SK-N-SH (cell line): ENCODE measurements around the gene PAK1. TPM values are rescaled to one million over a fixed set of nuclear protein-coding genes. Genes with fewer than 3 reads are reported as not detected.

Experiments
- CTCF ChIA-PET: fragments of 300-600, 350-600 bp; formaldehyde crosslinking; extraction: SDS; loops from one replicate; lab custom pipeline; 2021; lab: Yijun Ruan, JAX
- POLR2A ChIA-PET: fragments of 350-600 bp; sonication (Branson Sonifier 250); formaldehyde crosslinking; extraction: SDS; loops from one replicate; lab custom pipeline; 2020; ENCODE audit warnings: antibody characterized with exemption, inconsistent platforms; lab: Yijun Ruan, JAX
- DNase-seq: peaks from one replicate; pipeline ENCODE4 v3.0.0; 2012
- H2AFZ ChIP-seq: fragments of 200-600 bp; sonication (generic); 2 replicates; pipeline ENCODE4 v1.8.1; 2016; ENCODE audit warnings: antibody characterized with exemption, mild to moderate bottlenecking, low read depth
- H3F3A ChIP-seq: fragments of 200-600 bp; sonication (generic); replicated peaks from 2 replicates; pipeline ENCODE3; 2016; ENCODE audit warnings: antibody characterized with exemption, mild to moderate bottlenecking; ENCODE audit not compliant: insufficient read depth
- H3K27ac ChIP-seq, 2 experiments: fragments of 200-500 bp in 1 of 2; fragments of 200-600 bp in 1 of 2; sonication (Bioruptor generic) in 1 of 2; sonication (generic), shearing (Covaris generic) in 1 of 2; 2 replicates each; pipeline versions ENCODE4 v1.5.1 to v1.6.1; 2014 to 2016; ENCODE audit warnings: low read depth in 2 of 2, inconsistent platforms in 1 of 2, low read length in 1 of 2, mild to moderate bottlenecking in 1 of 2, mixed read lengths in 1 of 2
- H3K27me3 ChIP-seq: fragments of 200-600 bp; sonication (generic), shearing (Covaris generic); 2 replicates; pipeline ENCODE4 v1.6.1; 2016; ENCODE audit warnings: mixed run types; ENCODE audit not compliant: insufficient read depth
- H3K36me3 ChIP-seq, 2 experiments: fragments of 200-500 bp in 1 of 2; fragments of 200-600 bp in 1 of 2; sonication (Bioruptor generic) in 1 of 2; sonication (generic) in 1 of 2; replicated peaks in 1 of 2; 2 replicates each; pipeline versions ENCODE3 to v1.5.1; 2014 to 2016; ENCODE audit warnings: low read length in 1 of 2, mild to moderate bottlenecking in 1 of 2; ENCODE audit not compliant: insufficient read depth in 2 of 2, control insufficient read depth in 1 of 2
- H3K4me1 ChIP-seq, 2 experiments: fragments of 200-500 bp in 1 of 2; fragments of 200-600 bp in 1 of 2; sonication (Bioruptor generic) in 1 of 2; sonication (generic), shearing (Covaris generic) in 1 of 2; 2 replicates each; pipeline versions ENCODE4 v1.5.1 to v1.6.1; 2014 to 2016; ENCODE audit warnings: low read depth in 1 of 2, low read length in 1 of 2, mixed run types in 1 of 2; ENCODE audit not compliant: insufficient read depth in 2 of 2, control insufficient read depth in 1 of 2
- H3K4me2 ChIP-seq: fragments of 200-600 bp; sonication (generic), shearing (Covaris generic); 2 replicates; pipeline ENCODE4 v1.6.1; 2017; ENCODE audit warnings: mixed run types
- H3K4me3 ChIP-seq, 2 experiments: fragments of 200-500 bp in 1 of 2; fragments of 200-600 bp in 1 of 2; sonication (Bioruptor generic) in 1 of 2; sonication (generic), shearing (Covaris generic) in 1 of 2; 2 replicates each; pipeline versions ENCODE4 v1.5.1 to v1.8.1; 2014 to 2016; ENCODE audit warnings: low read depth in 2 of 2, inconsistent platforms in 1 of 2, low read length in 1 of 2, mild to moderate bottlenecking in 1 of 2, mixed read lengths in 1 of 2, moderate library complexity in 1 of 2
- H3K79me2 ChIP-seq: fragments of 200-600 bp; sonication (generic); 2 replicates; pipeline ENCODE4 v1.8.1; 2017; ENCODE audit warnings: mild to moderate bottlenecking; ENCODE audit not compliant: insufficient read depth
- H3K9ac ChIP-seq: fragments of 200-600 bp; sonication (generic); 2 replicates; pipeline ENCODE4 v1.6.1; 2017; ENCODE audit warnings: mixed run types
- H3K9me2 ChIP-seq: fragments of 200-600 bp; sonication (generic); 2 replicates; pipeline ENCODE4 v1.6.1; 2017; ENCODE audit warnings: mixed run types
- H3K9me3 ChIP-seq: fragments of 200-600 bp; sonication (generic); 2 replicates; pipeline ENCODE4 v1.6.1; 2017; ENCODE audit warnings: mixed run types, mild to moderate bottlenecking, moderate library complexity
- H4K20me1 ChIP-seq: fragments of 200-600 bp; sonication (generic); 2 replicates; pipeline ENCODE4 v1.6.1; 2017; ENCODE audit warnings: mild to moderate bottlenecking, mixed run types; ENCODE audit not compliant: insufficient read depth
- CHD2 ChIP-seq: fragments of 150-350 bp; IDR thresholded peaks from 2 replicates; pipeline ENCODE4 v1.6.1; 2018; ENCODE audit warnings: low read length; ENCODE audit not compliant: partially characterized antibody
- ELF1 ChIP-seq: IDR thresholded peaks from 2 replicates; pipeline ENCODE4 v1.4.0; 2012
- FOXJ3 ChIP-seq: sonication (generic); formaldehyde crosslinking; IDR thresholded peaks from 2 replicates; pipeline ENCODE4 v1.5.1; 2020; ENCODE audit warnings: mild to moderate bottlenecking, missing genetic modification reagents
- GABPA ChIP-seq: IDR thresholded peaks from 2 replicates; pipeline ENCODE4 v1.4.0; 2012; ENCODE audit warnings: low read depth, mild to moderate bottlenecking
- GATA2 ChIP-seq: sonication (generic); formaldehyde crosslinking; IDR thresholded peaks from 2 replicates; pipeline ENCODE4 v1.5.0; 2020; ENCODE audit warnings: mild to moderate bottlenecking, missing genetic modification reagents
- MAX ChIP-seq: IDR thresholded peaks from 2 replicates; pipeline ENCODE4 v1.4.0; 2012; ENCODE audit warnings: low read depth
- POLR2AphosphoS5 ChIP-seq: IDR thresholded peaks from 2 replicates; pipeline ENCODE4 v1.6.1; 2012; ENCODE audit warnings: low read depth, low read length
- SIN3A ChIP-seq: IDR thresholded peaks from 2 replicates; pipeline ENCODE4 v1.6.1; 2012; ENCODE audit warnings: low read depth, mild to moderate bottlenecking, low read length, moderate library complexity, borderline replicate concordance
- SMC3 ChIP-seq: IDR thresholded peaks from 2 replicates; pipeline ENCODE4 v1.6.1; 2012; ENCODE audit warnings: low read depth, low read length, improper control_type of control experiment
- TAF1 ChIP-seq: IDR thresholded peaks from 2 replicates; pipeline ENCODE4 v1.6.1; 2012; ENCODE audit warnings: low read depth, mild to moderate bottlenecking, low read length, moderate library complexity, borderline replicate concordance
- TCF12 ChIP-seq: IDR thresholded peaks from 2 replicates; pipeline ENCODE4 v1.4.0; 2012
- TEAD4 ChIP-seq: IDR thresholded peaks from 2 replicates; pipeline ENCODE4 v1.4.0; 2012; ENCODE audit warnings: mild to moderate bottlenecking, borderline replicate concordance; ENCODE audit not compliant: insufficient read depth
- USF1 ChIP-seq: IDR thresholded peaks from 2 replicates; pipeline ENCODE4 v1.4.0; 2012; ENCODE audit warnings: low read depth, borderline replicate concordance
- ZBTB33 ChIP-seq: IDR thresholded peaks from 2 replicates; pipeline ENCODE4 v1.4.0; 2012; ENCODE audit warnings: low read depth, borderline replicate concordance
- WGBS: methylation state at CpG from one replicate; pipeline ENCODE4 v1.1.6; 2017; ENCODE audit warnings: low lambda C conversion rate; 5-methylcytosine and 5-hydroxymethylcytosine counted together
- polyA plus RNA-seq, 3 experiments: library from polyadenylated mRNA; depleted of rRNA; stranded (reverse); fragments of >200 nt; gene quantifications; 2 replicates each; pipeline ENCODE4 v1.2.3, GENCODE V29; 2012

The PAK1 gene
- polyA plus RNA-seq, 1 of the 3 experiments (the other 2 are of a cell fraction), result 17.9 TPM

GRCh38 chr11:77448269-77448668 lies 25.6 kb downstream of the PAK1 start:
- H3K4me3 ChIP-seq, result no peak overlapping the region
- no peak for TF ChIP-seq SMC3
- no peak for TF ChIP-seq TAF1
- TF ChIP-seq, all 33 proteins: peak for 0

GRCh38 chr11:77446911-77447629 lies 26.8 kb downstream of the PAK1 start:
- no peak overlapping the region for H3K27ac ChIP-seq
- ChIA-PET CTCF (interaction anchor here (0.8 to 2.0 kb wide), 4 partner anchors 11 to 101 kb away, joined by 3 to 6 read pairs (median 5); no protein-coding TSS in a partner anchor), POLR2A (no interaction called here)
- no peaks in the 10 kb centered on the region for H4K20me1 ChIP-seq
- H3K9me3 ChIP-seq, result no peaks in the 10 kb centered on the region
- no peak overlapping the region for H2AFZ ChIP-seq
- H3K27me3 ChIP-seq, result no peaks in the 10 kb centered on the region
- no peaks in the 10 kb centered on the region for H3K36me3 ChIP-seq
- H3K4me2 ChIP-seq, result no peak overlapping the region
- 96% methylated on average over 8 of the region's 8 CpGs for WGBS
- H3K79me2 ChIP-seq, result no peaks in the 10 kb centered on the region
- no peak overlapping the region for H3K9ac ChIP-seq
- no peaks in the 10 kb centered on the region for H3K9me2 ChIP-seq
- DNase-seq, result no peak
- no peak for TF ChIP-seq ZBTB33
- TF ChIP-seq SIN3A, result no peak
- TF ChIP-seq GATA2 (CRISPR knock-in tag), result no peak
- TF ChIP-seq CHD2, result no peak
- no peak for TF ChIP-seq FOXJ3 (CRISPR knock-in tag)
- TF ChIP-seq TEAD4, result no peak
- TF ChIP-seq POLR2AphosphoS5, result no peak
- TF ChIP-seq USF1, result no peak
- no peak for TF ChIP-seq MAX
- no peak for TF ChIP-seq ELF1
- no peak for TF ChIP-seq GABPA
- TF ChIP-seq TCF12, result no peak
- no peaks in the 10 kb centered on the region for H3F3A ChIP-seq
- H3K4me1 ChIP-seq, result no peaks in the 10 kb centered on the region
- H3K4me3 ChIP-seq, result no peak overlapping the region

More at GRCh38 chr11:77448269-77448668, 25.6 kb downstream of the PAK1 start:
- Histone ChIP-seq H2AFZ (no peak overlapping the region), H3K27ac (no peak overlapping the region), H3K9ac (no peak overlapping the region), H3K27me3 (no peaks in the 10 kb centered on the region), H3K9me2 (no peaks in the 10 kb centered on the region), H3F3A (no peaks in the 10 kb centered on the region), H3K4me2 (no peak overlapping the region), H4K20me1 (no peaks in the 10 kb centered on the region), H3K36me3 (no peaks in the 10 kb centered on the region), H3K4me1 (no peaks in the 10 kb centered on the region), H3K79me2 (no peaks in the 10 kb centered on the region), H3K9me3 (no peaks in the 10 kb centered on the region)
- CTCF ChIA-PET, result interaction anchor here (2.0 kb wide), 1 partner anchor 23 kb away, joined by 6 read pairs; no protein-coding TSS in a partner anchor
- 97% methylated on average over 2 of the region's 2 CpGs for WGBS
- POLR2A ChIA-PET, result no interaction called here
- no peak for DNase-seq
